ENCODE results near the gene DDX1. TPM values are rescaled to one million over a fixed set of nuclear protein-coding genes. Genes with fewer than 3 reads are reported as not detected.
"Not testable (repeated sequence)": the region's sequence is repeated elsewhere in the genome, so short reads cannot be mapped to it uniquely, and the experiment has no call there.

Gene DDX1
- 87.8 TPM for polyA plus RNA-seq (ENCODE audit: insufficient read length)

GRCh38 chr2:15591692-15592463 lies at the start of gene DDX1:
Gene DDX1, plus strand, starts transcription at chr2:15591868. Its CDS starts 66 bp downstream, at chr2:15591934.
- peak; percentile 89 for DNase-seq

GRCh38 chr2:15542269-15542668 lies 49.4 kb upstream of the DDX1 start:
- DNase-seq, result not testable (repeated sequence)

GRCh38 chr2:15543053-15543452 lies 48.6 kb upstream of the DDX1 start:
- no peak for DNase-seq

GRCh38 chr2:15543541-15543940 lies 48.1 kb upstream of the DDX1 start:
- no peak for DNase-seq

GRCh38 chr2:15544227-15544626 lies 47.4 kb upstream of the DDX1 start:
- no peak for DNase-seq

- no peak for DNase-seq
Observed at GRCh38 chr2:15546297-15547098, 45.2 kb upstream of the DDX1 start.

- DNase-seq, result no peak
Observed at GRCh38 chr2:15547115-15547876, 44.4 kb upstream of the DDX1 start.

GRCh38 chr2:15548974-15549373 lies 42.7 kb upstream of the DDX1 start:
- no peak for DNase-seq

- no peak for DNase-seq
Observed at GRCh38 chr2:15553519-15553918, 38.1 kb upstream of the DDX1 start.

GRCh38 chr2:15553951-15554350 lies 37.7 kb upstream of the DDX1 start:
- no peak for DNase-seq

- no peak for DNase-seq
Observed at GRCh38 chr2:15554525-15555218, 37.0 kb upstream of the DDX1 start.

- DNase-seq, result no peak
Observed at GRCh38 chr2:15555760-15556193, 35.9 kb upstream of the DDX1 start.

- DNase-seq, result no peak
Observed at GRCh38 chr2:15556311-15556930, 35.2 kb upstream of the DDX1 start.

GRCh38 chr2:15557887-15558311 lies 33.8 kb upstream of the DDX1 start:
- DNase-seq, result no peak

GRCh38 chr2:15559379-15560139 lies 32.1 kb upstream of the DDX1 start:
- no peak for DNase-seq

GRCh38 chr2:15560140-15560987 lies 31.3 kb upstream of the DDX1 start:
- peak; percentile 32 for DNase-seq

GRCh38 chr2:15560988-15561573 lies 30.6 kb upstream of the DDX1 start, which contains the start of gene NBAS:
Gene NBAS, minus strand, starts transcription at chr2:15561334. Its CDS starts 30 bp downstream, at chr2:15561304.
- peak; percentile 91 for DNase-seq

GRCh38 chr2:15561574-15562344 lies 29.9 kb upstream of the DDX1 start:
- peak; percentile 61 for DNase-seq

Data from hindlimb muscle (tissue), 1 donor.